ENCODE measurements around the gene HPGDS. TPM values are rescaled to one million over a fixed set of nuclear protein-coding genes. Genes with fewer than 3 reads are reported as not detected.
A peak's percentile ranks its signal among the peaks of the same experiment; 100 is the strongest.

The HPGDS gene
- total RNA-seq, 1 experiment from 2014 or later = not detected

DNA sequence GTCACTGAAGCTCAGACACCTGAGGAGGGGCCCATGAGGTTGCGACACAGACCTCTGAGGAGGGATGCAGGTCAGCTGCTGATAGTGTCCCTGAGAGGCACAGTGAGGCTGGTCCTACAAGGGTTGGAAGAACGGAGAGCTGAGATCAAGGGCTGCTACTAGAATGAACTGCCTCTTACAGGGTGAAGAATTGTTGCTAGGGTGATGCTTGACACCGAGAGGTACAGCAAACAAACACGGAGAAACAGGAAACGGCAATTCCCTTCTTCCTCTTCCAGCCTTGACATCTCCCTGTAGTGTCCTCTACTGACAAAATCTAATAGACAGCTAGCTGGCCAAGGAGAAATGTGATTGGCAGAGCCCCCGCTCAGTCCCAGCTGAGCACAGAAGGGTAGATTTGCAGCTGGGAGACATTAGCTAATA, 11.8 kb upstream of the HPGDS start:
- POLR2A ChIA-PET = no interaction called here
- no peaks in the 10 kb centered on the region for H3K36me3 Mint-ChIP-seq
- H3K27ac Mint-ChIP-seq = no peak overlapping the region
- no peak for DNase-seq (ENCODE audit: low spot score)
- no peaks in the 10 kb centered on the region; the same call in 1 of the 2 replicates for H3K27me3 Mint-ChIP-seq (ENCODE audit: low read depth)
- peaks cover 5% of the 10 kb centered on the region for H3K4me1 Mint-ChIP-seq
- TF ChIP-seq, protein P1, sequence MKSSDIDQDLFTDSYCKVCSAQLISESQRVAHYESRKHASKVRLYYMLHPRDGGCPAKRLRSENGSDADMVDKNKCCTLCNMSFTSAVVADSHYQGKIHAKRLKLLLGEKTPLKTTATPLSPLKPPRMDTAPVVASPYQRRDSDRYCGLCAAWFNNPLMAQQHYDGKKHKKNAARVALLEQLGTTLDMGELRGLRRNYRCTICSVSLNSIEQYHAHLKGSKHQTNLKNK (CRISPR knock-in tag; IDR thresholded peaks at IDR 0.05) = no peak
- no peak for TF ChIP-seq IRF2 (CRISPR knock-in tag; IDR thresholded peaks at IDR 0.05; ENCODE audit: borderline replicate concordance, low read depth)
- TF ChIP-seq HMGXB4 (CRISPR knock-in tag; IDR thresholded peaks at IDR 0.05) = no peak
- TF ChIP-seq ARID4B (CRISPR knock-in tag; IDR thresholded peaks at IDR 0.05; ENCODE audit: borderline replicate concordance) = no peak
- no peak for TF ChIP-seq ZNF263 (CRISPR knock-in tag; IDR thresholded peaks at IDR 0.05; ENCODE audit: low read depth)
- no peak for TF ChIP-seq RORB (CRISPR knock-in tag; IDR thresholded peaks at IDR 0.05)
- no peaks in the 10 kb centered on the region for H3K9me3 Mint-ChIP-seq
- no peak overlapping the region for H3K4me3 Mint-ChIP-seq
- 0 out of 2 replicates have a peak, but pooled peaks have one; percentile 32 for ATAC-seq
- CTCF ChIA-PET = interaction anchor here (0.6 to 1.4 kb wide), 3 partner anchors 10 to 91 kb away, joined by 3 to 6 read pairs (median 3); no protein-coding TSS in a partner anchor

GRCh38 chr4:94352996-94353395, 10.4 kb upstream of the HPGDS start:
- peaks cover 5% of the 10 kb centered on the region for H3K4me1 Mint-ChIP-seq
- no peaks in the 10 kb centered on the region for H3K9me3 Mint-ChIP-seq
- no peak overlapping the region for H3K27ac Mint-ChIP-seq
- ATAC-seq = no peak
- ChIA-PET CTCF (no interaction called here), POLR2A (no interaction called here)
- no peak overlapping the region for H3K4me3 Mint-ChIP-seq
- H3K27me3 Mint-ChIP-seq (ENCODE audit: low read depth) = no peaks in the 10 kb centered on the region; the same call in 1 of the 2 replicates
- TF ChIP-seq ZNF138 (CRISPR knock-in tag; conservative IDR thresholded peaks at IDR 0.05) (no peak), SOX15 (CRISPR knock-in tag; IDR thresholded peaks at IDR 0.05) (no peak), SMAD4 (CRISPR knock-in tag; IDR thresholded peaks at IDR 0.05) (no peak), NFE2L1 (CRISPR knock-in tag; IDR thresholded peaks at IDR 0.05) (no peak), EMX1 (CRISPR knock-in tag; IDR thresholded peaks at IDR 0.05) (no peak), OVOL2 (CRISPR knock-in tag; IDR thresholded peaks at IDR 0.05; ENCODE audit: borderline replicate concordance) (no peak), GRHL2 (CRISPR knock-in tag; IDR thresholded peaks at IDR 0.05; ENCODE audit: insufficient replicate concordance, severe bottlenecking) (no peak), FOXP1 (CRISPR knock-in tag; IDR thresholded peaks at IDR 0.05; ENCODE audit: borderline replicate concordance) (no peak), TP53 (CRISPR knock-in tag; IDR thresholded peaks at IDR 0.05) (no peak), GABPB1 (CRISPR knock-in tag; IDR thresholded peaks at IDR 0.05) (no peak), ELF4 (CRISPR knock-in tag; IDR thresholded peaks at IDR 0.05; ENCODE audit: low read depth) (no peak), ZNF532 (CRISPR knock-in tag; IDR thresholded peaks at IDR 0.05; ENCODE audit: borderline replicate concordance) (no peak)
- no peaks in the 10 kb centered on the region for H3K36me3 Mint-ChIP-seq
- DNase-seq (ENCODE audit: low spot score) = no peak
